ENCODE results near the gene PSMB1. TPM values are rescaled to one million over a fixed set of nuclear protein-coding genes. Genes with fewer than 3 reads are reported as not detected.

Gene PSMB1
- total RNA-seq, 5 donors from 2014 or later (not counting 1 experiment from before 2014, with no cell fraction given) = 85.6 to 106 (median 94.6) TPM

DNA sequence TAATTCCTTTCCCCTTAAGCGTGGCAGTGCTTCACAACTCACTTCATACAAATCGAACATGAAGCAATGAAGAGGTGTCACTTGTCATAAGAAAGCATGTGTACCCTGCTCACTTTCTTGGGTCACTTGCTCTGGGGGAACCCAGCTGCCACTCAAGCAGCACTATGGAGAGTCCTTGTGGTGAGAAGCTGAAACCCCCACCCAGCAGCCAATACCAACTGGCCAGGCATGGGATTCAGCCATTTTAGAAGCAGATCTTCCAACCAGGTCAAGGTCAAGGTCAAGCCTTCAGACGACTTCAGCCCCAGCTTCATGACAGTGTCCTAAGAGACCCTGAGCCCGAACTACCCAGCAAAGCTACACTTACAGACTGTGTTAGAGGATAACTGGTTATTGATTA lies 62.8 kb downstream of the PSMB1 start:
- Histone ChIP-seq H3K4me1 (ENCODE audit: control insufficient read depth in 1 of 2, extremely low read depth in 1 of 2, insufficient read depth in 2 of 2, low read length in 2 of 2) (no peaks in the 10 kb centered on the region), H3K4me3 (ENCODE audit: control insufficient read depth in 1 of 2, extremely low read depth in 1 of 2, low read length in 1 of 2) (no peak overlapping the region), H3K36me3 (ENCODE audit: control insufficient read depth in 2 of 2, extremely low read depth in 1 of 2, insufficient read depth in 1 of 2, low read length in 1 of 2) (no peaks in the 10 kb centered on the region), H3K27ac (ENCODE audit: low read length) (no peak overlapping the region), H3K9me3 (no peaks in the 10 kb centered on the region), H3K27me3 (replicated peaks in 1 of 2; ENCODE audit: control insufficient read depth in 2 of 2, extremely low read depth in 1 of 2, insufficient read depth in 2 of 2, low read length in 1 of 2) (peaks cover 2 to 19% of the 10 kb centered on the region in 2 experiments)
- Mint-ChIP-seq H3K36me3 (no peaks in the 10 kb centered on the region), H3K27ac (no peak overlapping the region), H3K27me3 (peaks cover 27 to 31% of the 10 kb centered on the region in 2 donors), H3K4me3 (no peak overlapping the region), H3K4me1 (no peaks in the 10 kb centered on the region), H3K9me3 (no peaks in the 10 kb centered on the region)
- ATAC-seq (replicated peaks in 1 of 4) (no peak), DNase-seq (no peak)
- ChIA-PET CTCF (no interaction called here), POLR2A (no interaction called here)
- WGBS (ENCODE audit: insufficient coverage) = 92% methylated on average over 2 of the region's 4 CpGs

DNA sequence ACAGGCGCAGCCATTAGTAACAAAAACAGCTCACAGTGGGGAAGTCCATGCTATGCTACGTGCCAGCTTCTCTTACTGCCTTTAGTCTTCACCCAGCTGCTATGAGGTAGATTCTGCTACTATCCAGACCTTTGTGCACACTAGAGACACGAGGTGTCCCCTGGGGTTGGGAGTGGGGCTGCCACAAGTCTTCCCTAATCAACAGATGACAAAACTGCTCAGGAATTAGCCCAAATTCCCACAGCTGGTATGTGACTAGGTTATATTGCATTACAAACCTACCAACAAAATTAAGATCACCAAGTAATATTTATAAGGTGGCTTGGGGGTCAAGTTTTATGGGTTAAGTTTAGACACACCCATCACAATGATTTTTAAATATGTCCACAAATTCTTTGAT lies 63.3 kb downstream of the PSMB1 start:
- Mint-ChIP-seq H3K36me3 (no peaks in the 10 kb centered on the region), H3K9me3 (no peaks in the 10 kb centered on the region), H3K27ac (no peak overlapping the region), H3K4me1 (no peaks in the 10 kb centered on the region), H3K27me3 (peaks cover 27 to 31% of the 10 kb centered on the region in 2 donors), H3K4me3 (no peak overlapping the region)
- H3K36me3 ChIP-seq (ENCODE audit: control insufficient read depth in 2 of 2, extremely low read depth in 1 of 2, insufficient read depth in 1 of 2, low read length in 1 of 2) = no peaks in the 10 kb centered on the region
- peaks cover 2 to 20% of the 10 kb centered on the region in 2 experiments for H3K27me3 ChIP-seq (replicated peaks in 1 of 2; ENCODE audit: control insufficient read depth in 2 of 2, extremely low read depth in 1 of 2, insufficient read depth in 2 of 2, low read length in 1 of 2)
- POLR2A ChIA-PET = no interaction called here
- H3K9me3 ChIP-seq = no peaks in the 10 kb centered on the region
- DNase-seq (no peak), ATAC-seq (replicated peaks in 1 of 4) (no peak)
- 100% methylated on average over 1 of the region's 3 CpGs for WGBS (ENCODE audit: insufficient coverage)
- H3K4me3 ChIP-seq (ENCODE audit: control insufficient read depth in 1 of 2, extremely low read depth in 1 of 2, low read length in 1 of 2) = no peak overlapping the region
- no peaks in the 10 kb centered on the region for H3K4me1 ChIP-seq (ENCODE audit: control insufficient read depth in 1 of 2, extremely low read depth in 1 of 2, insufficient read depth in 2 of 2, low read length in 2 of 2)
- H3K27ac ChIP-seq (ENCODE audit: low read length) = no peak overlapping the region
- CTCF ChIA-PET = no interaction called here

DNA sequence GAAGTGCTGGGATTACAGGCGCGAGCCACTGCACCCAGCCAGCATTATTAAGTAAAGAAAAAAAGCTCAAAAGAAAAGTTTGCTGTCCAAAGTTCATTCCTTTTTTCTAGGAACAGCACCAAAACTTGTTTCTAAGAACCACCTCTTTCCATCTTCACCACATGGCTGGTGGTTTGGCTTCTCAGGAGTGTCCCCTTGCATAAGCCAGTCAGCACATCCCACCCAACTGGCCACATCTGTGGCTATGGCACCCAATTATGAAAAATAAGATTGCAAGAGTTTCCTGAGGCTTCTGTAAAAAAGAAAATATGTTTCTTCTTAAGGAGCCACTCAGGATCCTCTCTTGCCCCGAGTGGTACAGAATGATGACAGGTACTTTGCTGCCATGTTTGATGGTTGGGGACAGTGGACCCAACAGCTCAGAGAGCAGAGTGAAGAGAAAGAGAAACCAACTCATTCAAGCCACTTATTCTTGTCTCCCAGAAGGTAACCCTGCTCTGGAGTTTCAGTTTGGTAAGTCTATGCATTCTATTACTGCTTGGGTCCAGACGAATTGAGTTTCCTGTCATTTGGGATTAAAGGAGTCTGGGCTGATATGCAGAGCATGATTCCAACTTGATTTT lies 65.3 kb downstream of the PSMB1 start:
- Mint-ChIP-seq H3K27ac (no peak overlapping the region), H3K36me3 (no peaks in the 10 kb centered on the region), H3K4me3 (no peak overlapping the region), H3K27me3 (peaks cover 19 to 24% of the 10 kb centered on the region in 2 donors), H3K4me1 (no peaks in the 10 kb centered on the region), H3K9me3 (peaks cover 0 to 4% (median 3%) of the 10 kb centered on the region in 3 donors)
- ChIA-PET POLR2A (no interaction called here), CTCF (no interaction called here)
- Histone ChIP-seq H3K36me3 (ENCODE audit: control insufficient read depth in 2 of 2, extremely low read depth in 1 of 2, insufficient read depth in 1 of 2, low read length in 1 of 2) (no peaks in the 10 kb centered on the region), H3K9me3 (no peaks in the 10 kb centered on the region), H3K27me3 (replicated peaks in 1 of 2; ENCODE audit: control insufficient read depth in 2 of 2, extremely low read depth in 1 of 2, insufficient read depth in 2 of 2, low read length in 1 of 2) (peaks cover 2 to 16% of the 10 kb centered on the region in 2 experiments), H3K4me1 (ENCODE audit: control insufficient read depth in 1 of 2, extremely low read depth in 1 of 2, insufficient read depth in 2 of 2, low read length in 2 of 2) (no peaks in the 10 kb centered on the region), H3K4me3 (ENCODE audit: control insufficient read depth in 1 of 2, extremely low read depth in 1 of 2, low read length in 1 of 2) (no peak overlapping the region), H3K27ac (ENCODE audit: low read length) (no peak overlapping the region)
- no peak for ATAC-seq (replicated peaks in 1 of 4)
- 100% methylated on average over 2 of the region's 4 CpGs for WGBS (ENCODE audit: insufficient coverage)
- no peak for DNase-seq

DNA sequence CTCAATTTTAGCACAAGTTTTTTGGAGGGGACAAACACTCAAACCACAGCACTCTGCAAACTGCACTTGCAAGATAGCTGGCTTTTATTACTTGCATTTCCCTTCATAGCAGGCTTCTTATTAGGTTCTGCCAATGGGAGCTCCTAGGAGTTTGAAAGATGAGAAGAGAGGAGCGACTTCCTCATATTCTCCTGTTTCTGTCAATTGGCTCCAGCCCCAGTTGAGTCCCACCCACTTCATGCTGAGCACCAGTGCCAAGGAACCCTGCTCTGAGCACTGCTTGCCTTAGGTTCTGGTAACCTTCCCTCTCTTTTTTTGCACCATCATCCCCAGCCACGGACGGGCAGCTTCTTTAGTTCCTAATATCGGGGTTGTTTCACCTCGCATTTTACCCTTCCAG lies 67.9 kb downstream of the PSMB1 start:
- Mint-ChIP-seq H3K9me3 (peaks cover 0 to 10% (median 5%) of the 10 kb centered on the region in 3 donors), H3K27me3 (peaks cover 17 to 24% of the 10 kb centered on the region in 2 donors), H3K4me3 (no peak overlapping the region), H3K4me1 (no peaks in the 10 kb centered on the region), H3K36me3 (no peaks in the 10 kb centered on the region), H3K27ac (no peak overlapping the region)
- H3K27ac ChIP-seq (ENCODE audit: low read length) = no peak overlapping the region
- no peak overlapping the region for H3K4me3 ChIP-seq (ENCODE audit: control insufficient read depth in 1 of 2, extremely low read depth in 1 of 2, low read length in 1 of 2)
- no peaks in the 10 kb centered on the region for H3K9me3 ChIP-seq
- no peaks in the 10 kb centered on the region for H3K36me3 ChIP-seq (ENCODE audit: control insufficient read depth in 2 of 2, extremely low read depth in 1 of 2, insufficient read depth in 1 of 2, low read length in 1 of 2)
- POLR2A ChIA-PET = no interaction called here
- no peaks in the 10 kb centered on the region for H3K4me1 ChIP-seq (ENCODE audit: control insufficient read depth in 1 of 2, extremely low read depth in 1 of 2, insufficient read depth in 2 of 2, low read length in 2 of 2)
- 83% methylated on average over 4 of the region's 5 CpGs for WGBS (ENCODE audit: insufficient coverage)
- ATAC-seq (replicated peaks in 1 of 4) (no peak), DNase-seq (no peak)
- H3K27me3 ChIP-seq (replicated peaks in 1 of 2; ENCODE audit: control insufficient read depth in 2 of 2, extremely low read depth in 1 of 2, insufficient read depth in 2 of 2, low read length in 1 of 2) = peaks cover 0 to 10% of the 10 kb centered on the region in 2 experiments
- CTCF ChIA-PET = no interaction called here

Other genes starting within 250 kb of the PSMB1 start
- 10 to 100 TPM; 34.1 to 39.8 (median 38.0) TPM for gene FAM120B, start 246.5 kb downstream of the PSMB1 start, total RNA-seq
- gene TBP, start 1.1 kb upstream of the PSMB1 start, total RNA-seq = 10 to 100 TPM; 12.4 to 35.0 (median 25.6) TPM
- 10 to 100 TPM; 54.2 to 77.1 (median 68.1) TPM for gene PDCD2, start 31.3 kb upstream of the PSMB1 start, total RNA-seq